Muscle layer of colon (tissue), 2 donors: ENCODE results near the gene DFFB.
"Not testable (repeated sequence)": the region's sequence is repeated elsewhere in the genome, so short reads cannot be mapped to it uniquely, and the experiment has no call there.

Experiments used
- H3K27ac ChIP-seq: one replicate; pipeline ENCODE4 v1.7.0; 2013; ENCODE audit warnings: low read depth, mild to moderate bottlenecking, low read length, moderate library complexity
- H3K27me3 ChIP-seq, 2 donors: one replicate each; pipeline ENCODE4 v1.7.0; 2013; ENCODE audit warnings: low read length in 2 of 2, mild to moderate bottlenecking in 2 of 2; ENCODE audit not compliant: insufficient read depth in 2 of 2, control insufficient read depth in 1 of 2
- H3K36me3 ChIP-seq: one replicate; pipeline ENCODE4 v1.7.0; 2013; ENCODE audit warnings: mild to moderate bottlenecking, low read length; ENCODE audit not compliant: insufficient read depth
- H3K4me1 ChIP-seq: one replicate; pipeline ENCODE4 v1.7.0; 2013; ENCODE audit warnings: mild to moderate bottlenecking, low read length; ENCODE audit not compliant: insufficient read depth
- H3K4me3 ChIP-seq, 2 donors: one replicate each; pipeline ENCODE4 v1.7.0; 2013; ENCODE audit warnings: low read length in 2 of 2, low read depth in 1 of 2, mild to moderate bottlenecking in 1 of 2, moderate library complexity in 1 of 2
- H3K9ac ChIP-seq: one replicate; pipeline ENCODE4 v1.7.0; 2013; ENCODE audit warnings: low read length
- H3K9me3 ChIP-seq: one replicate; pipeline ENCODE4 v1.7.0; 2013; ENCODE audit warnings: mild to moderate bottlenecking, low read length
- donor health status: abdominal sarcoma.
- donor health status: Adenocarcinoma of cecum.

Gene DFFB, protein sequence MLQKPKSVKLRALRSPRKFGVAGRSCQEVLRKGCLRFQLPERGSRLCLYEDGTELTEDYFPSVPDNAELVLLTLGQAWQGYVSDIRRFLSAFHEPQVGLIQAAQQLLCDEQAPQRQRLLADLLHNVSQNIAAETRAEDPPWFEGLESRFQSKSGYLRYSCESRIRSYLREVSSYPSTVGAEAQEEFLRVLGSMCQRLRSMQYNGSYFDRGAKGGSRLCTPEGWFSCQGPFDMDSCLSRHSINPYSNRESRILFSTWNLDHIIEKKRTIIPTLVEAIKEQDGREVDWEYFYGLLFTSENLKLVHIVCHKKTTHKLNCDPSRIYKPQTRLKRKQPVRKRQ

DNA sequence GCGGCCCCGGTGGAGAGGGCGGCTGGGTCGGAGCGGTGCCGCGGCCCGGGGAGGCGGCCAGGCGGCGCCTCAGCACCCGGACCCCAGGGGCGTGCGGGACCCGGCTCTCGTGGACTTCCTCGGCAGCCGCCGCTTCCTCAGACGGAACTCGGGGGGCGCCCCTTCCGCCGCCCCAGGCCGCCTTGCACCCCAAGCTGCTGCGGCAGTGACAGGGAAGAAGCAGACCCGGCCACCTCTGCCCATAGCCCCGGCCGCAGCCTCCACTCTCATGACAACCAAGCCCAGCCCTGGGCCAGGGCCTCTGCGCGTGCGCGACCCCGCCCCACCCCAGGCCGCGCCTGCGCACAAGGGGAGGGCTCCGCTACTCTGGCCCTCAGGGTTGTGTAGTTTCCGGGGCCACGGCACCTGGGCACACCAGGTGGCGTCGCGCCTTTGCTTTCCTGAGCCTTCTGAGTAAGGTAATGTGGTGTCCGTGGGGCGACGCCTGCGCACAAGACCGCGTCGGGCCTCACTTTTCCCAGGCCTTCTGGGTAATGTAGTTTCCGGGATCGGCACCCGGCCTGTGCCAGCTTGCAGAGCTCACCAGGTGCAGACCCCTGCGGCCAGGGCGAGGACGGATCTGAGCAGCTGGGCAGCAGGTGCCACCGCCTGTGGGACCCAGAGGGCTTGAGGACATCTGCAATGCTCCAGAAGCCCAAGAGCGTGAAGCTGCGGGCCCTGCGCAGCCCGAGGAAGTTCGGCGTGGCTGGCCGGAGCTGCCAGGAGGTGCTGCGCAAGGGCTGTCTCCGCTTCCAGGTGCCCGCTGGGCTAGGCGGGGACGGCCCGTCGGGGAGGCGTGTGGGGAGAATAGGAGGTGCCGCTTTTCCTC, at the start of gene DFFB, which contains the start of gene CEP104:
DFFB (plus strand) TSS at position 554 of the 868 bp plus-strand sequence; CDS start at position 682, 128 bp downstream.
CEP104 (minus strand) TSS at position 289 of the 868 bp plus-strand sequence. CDS start 4,804 bp downstream, outside the sequence.
- Histone ChIP-seq H3K9me3 (no peaks in the 10 kb centered on the region), H3K4me1 (peaks cover 13% of the 10 kb centered on the region), H3K27ac (peak within 1 kb of the TSS; percentile 59), H3K36me3 (no peaks in the 10 kb centered on the region), H3K4me3 (peak within 1 kb of the TSS; percentile 63 to 91), H3K27me3 (no peaks in the 10 kb centered on the region), H3K9ac (peak within 1 kb of the TSS; percentile 59)

DNA sequence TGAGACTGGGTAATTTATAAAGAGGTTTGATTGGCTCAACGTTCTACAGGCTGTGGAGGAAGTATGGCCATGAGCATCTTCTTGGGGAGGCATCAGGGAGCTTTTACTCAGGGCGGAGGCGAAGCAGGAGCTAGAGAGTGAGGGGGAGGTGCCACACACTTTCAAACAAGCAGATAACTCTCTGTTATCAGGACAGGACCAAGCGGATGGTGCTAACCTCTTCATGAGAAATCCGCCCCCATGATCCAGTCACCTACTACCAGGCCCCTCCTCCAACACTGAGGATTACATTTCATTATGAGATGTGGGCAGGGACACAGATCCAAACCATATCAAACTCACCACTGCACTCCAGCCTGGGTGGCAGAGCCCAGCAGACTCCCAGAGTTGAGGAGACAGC, 49.5 kb upstream of the DFFB start:
- H3K4me1 ChIP-seq: no peaks in the 10 kb centered on the region
- H3K4me3 ChIP-seq: no peak overlapping the region
- no peak overlapping the region for H3K9ac ChIP-seq
- H3K27ac ChIP-seq: no peak overlapping the region
- no peaks in the 10 kb centered on the region for H3K9me3 ChIP-seq
- no peaks in the 10 kb centered on the region for H3K36me3 ChIP-seq
- no peaks in the 10 kb centered on the region for H3K27me3 ChIP-seq

DNA sequence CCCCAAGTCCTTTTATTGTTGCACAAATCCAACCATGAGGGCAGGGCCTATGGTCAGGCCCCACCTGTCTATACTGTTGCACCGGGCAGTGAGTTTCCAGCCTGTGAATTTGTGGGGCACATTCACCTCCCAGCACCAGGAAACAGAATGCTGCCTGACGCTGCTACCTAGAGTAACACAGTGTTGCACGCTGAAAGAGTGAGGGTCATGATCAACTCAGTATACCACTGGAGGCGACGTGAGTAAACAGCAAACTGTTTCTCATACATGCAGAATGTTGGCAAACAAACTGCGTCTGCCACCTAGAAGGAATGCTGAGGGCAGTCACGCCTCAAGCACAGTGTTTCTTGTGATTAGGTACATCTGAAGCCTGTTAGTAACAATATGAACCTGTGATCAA, 47.6 kb upstream of the DFFB start:
- Histone ChIP-seq H3K36me3 (peaks cover 7% of the 10 kb centered on the region), H3K4me3 (no peak overlapping the region), H3K27me3 (no peaks in the 10 kb centered on the region), H3K9ac (no peak overlapping the region), H3K4me1 (no peaks in the 10 kb centered on the region), H3K9me3 (no peaks in the 10 kb centered on the region), H3K27ac (no peak overlapping the region)

DNA sequence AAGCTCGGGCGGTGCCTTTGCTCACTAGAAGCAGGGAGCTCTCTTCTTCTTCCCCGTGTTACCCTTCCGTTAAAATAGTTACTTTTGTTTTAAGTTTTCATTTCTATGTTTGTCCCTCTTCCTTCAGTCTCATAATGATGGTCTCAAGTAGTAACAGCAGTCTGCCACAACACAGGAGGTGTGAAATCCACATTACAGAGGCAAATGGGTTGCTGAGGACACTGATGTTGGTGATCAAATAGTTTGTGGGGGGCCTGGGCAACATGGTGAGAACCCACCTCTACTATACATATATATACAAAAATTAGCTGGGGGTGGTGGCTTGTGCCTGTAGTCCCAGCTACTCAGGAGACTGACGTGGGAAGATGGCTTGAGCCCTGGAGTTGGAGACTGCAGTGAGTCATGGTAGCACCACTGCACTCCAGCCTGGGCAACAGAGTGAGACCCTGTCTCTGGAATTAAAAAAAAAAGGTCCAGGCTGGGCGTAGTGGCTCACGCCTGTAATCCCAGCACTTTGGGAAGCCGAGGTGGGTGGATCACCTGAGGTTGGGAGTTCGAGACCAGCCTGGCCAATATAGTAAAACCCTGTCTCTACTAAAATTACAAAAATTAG, 47.0 kb upstream of the DFFB start:
- not testable (repeated sequence) for H3K9ac ChIP-seq, H3K9me3 ChIP-seq, H3K27me3 ChIP-seq, H3K4me3 ChIP-seq, H3K4me1 ChIP-seq, H3K27ac ChIP-seq
- H3K36me3 ChIP-seq: peaks cover 12% of the 10 kb centered on the region

DNA sequence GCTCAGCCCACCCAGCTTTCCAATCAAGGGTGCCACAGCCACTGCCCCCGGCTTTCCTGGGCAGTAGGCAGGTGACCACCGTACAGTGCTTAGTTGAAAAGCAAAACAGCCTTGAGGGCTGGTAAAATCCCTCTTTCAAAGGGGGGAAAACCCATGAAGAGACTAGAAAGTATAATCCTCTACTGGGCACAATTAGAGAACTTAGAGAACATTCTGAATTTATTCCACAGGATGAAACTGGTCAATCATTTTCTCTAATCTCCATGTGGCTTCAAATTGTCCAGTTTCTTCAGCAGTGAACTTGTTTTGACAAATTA, 45.7 kb upstream of the DFFB start:
- no peaks in the 10 kb centered on the region for H3K4me1 ChIP-seq
- H3K27ac ChIP-seq: no peak overlapping the region
- H3K9me3 ChIP-seq: no peaks in the 10 kb centered on the region
- H3K36me3 ChIP-seq: peaks cover 20% of the 10 kb centered on the region
- no peak overlapping the region for H3K4me3 ChIP-seq
- no peaks in the 10 kb centered on the region for H3K27me3 ChIP-seq
- H3K9ac ChIP-seq: no peak overlapping the region

DNA sequence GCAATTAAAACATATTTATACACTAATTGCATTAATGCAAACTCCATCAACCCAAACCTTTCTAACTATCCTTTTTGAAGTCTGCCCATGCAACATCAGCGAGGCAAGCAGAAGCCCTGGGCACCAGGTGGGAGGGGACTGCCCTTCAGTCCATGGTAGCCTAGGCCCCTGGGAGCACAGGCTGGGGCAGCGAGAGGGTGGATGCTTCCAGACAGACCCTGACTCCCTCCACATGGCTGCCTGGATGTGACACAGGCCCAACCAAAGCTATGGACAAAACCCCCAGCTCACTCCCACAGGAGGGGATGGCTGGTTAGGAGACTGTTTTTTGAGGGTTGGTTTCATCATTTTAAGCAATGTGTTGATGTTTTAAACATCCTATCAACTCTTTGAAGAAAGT, 43.2 kb upstream of the DFFB start:
- H3K9ac ChIP-seq: no peak overlapping the region

DNA sequence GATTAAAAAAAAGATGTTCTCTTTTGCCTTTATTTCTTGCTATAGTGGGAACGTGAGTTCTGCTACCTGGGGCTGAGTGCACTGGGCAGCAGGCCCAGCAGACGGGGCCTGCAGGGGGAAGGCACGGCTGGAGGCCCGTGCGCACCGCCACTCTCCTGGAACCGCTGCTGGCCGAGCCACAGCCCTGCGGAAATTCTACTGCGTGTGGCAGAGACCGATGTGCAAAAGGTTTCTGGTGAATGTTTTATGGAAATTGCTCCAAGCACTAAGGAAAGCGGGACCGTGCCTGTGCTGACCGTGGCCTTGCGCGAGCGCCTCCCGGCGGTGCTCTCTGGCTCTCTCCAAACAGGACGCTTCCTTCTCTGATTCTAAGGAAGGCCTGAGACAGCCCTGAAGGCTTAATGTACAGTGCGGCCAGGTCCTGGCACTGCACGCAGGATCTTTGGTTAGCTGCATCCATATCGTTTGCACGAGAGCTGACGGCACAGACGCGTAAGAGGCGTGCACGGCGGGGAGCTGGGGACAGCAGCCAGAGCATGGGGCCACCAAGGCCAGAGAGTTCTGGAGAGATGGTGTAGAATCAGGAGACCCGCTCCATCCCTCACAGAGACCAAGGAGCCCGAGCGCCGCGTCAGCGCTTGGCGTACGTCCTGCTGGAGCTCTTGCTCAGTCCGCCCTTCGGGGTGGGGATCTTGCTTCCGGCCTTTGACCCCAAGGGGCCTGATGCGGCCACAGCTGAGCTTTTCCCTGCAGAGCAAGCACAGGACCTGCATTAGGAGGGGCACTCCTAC, 42.3 kb upstream of the DFFB start:
- Histone ChIP-seq H3K36me3 (peaks cover 20% of the 10 kb centered on the region), H3K27me3 (no peaks in the 10 kb centered on the region), H3K9me3 (no peaks in the 10 kb centered on the region), H3K4me3 (no peak overlapping the region), H3K27ac (no peak overlapping the region), H3K4me1 (no peaks in the 10 kb centered on the region), H3K9ac (no peak overlapping the region)

More for the DNA sequence above, 43.2 kb upstream of the DFFB start:
- Histone ChIP-seq H3K9me3 (no peaks in the 10 kb centered on the region), H3K4me3 (no peak overlapping the region), H3K36me3 (peaks cover 20% of the 10 kb centered on the region), H3K27me3 (no peaks in the 10 kb centered on the region), H3K27ac (no peak overlapping the region), H3K4me1 (no peaks in the 10 kb centered on the region)

DNA sequence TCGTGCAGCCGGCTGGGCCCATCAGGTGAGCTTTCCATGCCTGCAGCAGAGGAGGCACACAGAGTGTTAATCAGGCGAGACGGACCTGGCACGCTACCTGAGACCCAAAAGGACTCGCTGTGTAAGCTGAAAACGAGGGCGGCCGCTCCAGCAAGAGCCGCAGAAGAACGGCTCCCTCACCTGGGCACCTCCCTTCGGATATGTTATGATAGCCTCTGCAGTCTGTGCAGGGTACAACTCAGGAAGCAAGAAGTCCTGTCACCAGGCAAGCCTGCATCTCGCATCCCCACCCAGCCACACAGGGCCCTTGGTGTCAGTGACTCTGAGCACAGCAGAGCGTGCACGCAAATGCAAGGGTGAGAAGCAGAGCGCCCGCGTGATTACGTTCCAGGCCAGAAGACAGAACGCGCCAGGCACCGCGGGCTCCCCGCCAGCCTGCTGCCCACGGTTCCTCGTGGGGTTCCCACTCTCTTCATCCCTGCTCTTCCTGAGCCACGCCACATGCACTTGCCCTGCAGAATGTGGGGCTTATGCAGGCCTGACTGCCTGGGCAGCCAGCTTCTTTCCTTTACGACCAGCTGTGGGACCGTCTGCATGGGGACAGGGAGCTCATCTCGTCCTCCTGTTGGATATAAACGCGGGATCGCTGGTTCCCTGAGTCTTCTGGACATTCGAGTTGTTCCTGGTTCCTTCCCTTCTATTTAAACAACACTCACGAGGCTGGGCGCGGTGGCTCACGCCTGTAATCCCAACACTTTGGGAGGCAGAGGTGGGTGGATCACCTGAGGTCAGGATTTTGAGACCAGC, 40.7 kb upstream of the DFFB start:
- H3K4me1 ChIP-seq: no peaks in the 10 kb centered on the region
- H3K27me3 ChIP-seq: no peaks in the 10 kb centered on the region
- H3K4me3 ChIP-seq: no peak overlapping the region
- peaks cover 30% of the 10 kb centered on the region for H3K36me3 ChIP-seq
- no peaks in the 10 kb centered on the region for H3K9me3 ChIP-seq
- no peak overlapping the region for H3K27ac ChIP-seq
- no peak overlapping the region for H3K9ac ChIP-seq

DNA sequence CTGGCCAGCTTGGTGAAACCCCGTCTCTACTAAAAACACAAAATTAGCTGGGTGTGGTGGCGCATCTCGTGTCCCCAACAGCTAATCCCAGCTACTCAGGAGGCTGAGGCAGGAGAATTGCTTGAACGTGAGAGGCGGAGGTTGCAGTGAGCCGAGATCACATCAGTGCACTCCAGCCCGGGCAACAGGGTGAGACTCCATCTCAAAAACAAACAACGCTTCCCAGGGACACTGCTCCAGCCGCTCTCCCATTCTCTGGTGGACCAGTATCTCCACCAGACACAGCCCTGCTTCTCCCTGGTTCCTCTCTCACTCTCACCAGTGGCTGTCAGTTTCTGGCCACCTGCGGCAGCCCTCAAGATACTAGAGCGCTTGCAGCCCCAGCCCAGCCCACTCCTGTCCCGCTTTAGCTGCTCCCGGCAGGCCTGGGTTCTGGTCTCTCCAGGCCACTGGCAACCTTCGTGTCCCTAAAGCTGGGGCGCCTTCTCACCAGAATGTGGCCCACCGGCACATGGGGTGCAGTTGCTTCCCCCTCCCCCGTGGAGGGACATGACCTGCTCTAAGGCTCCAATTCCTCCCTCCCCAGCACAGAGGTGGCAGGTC, 40.0 kb upstream of the DFFB start:
- H3K36me3 ChIP-seq: peaks cover 37% of the 10 kb centered on the region
- H3K9me3 ChIP-seq: no peaks in the 10 kb centered on the region
- H3K9ac ChIP-seq: no peak overlapping the region
- H3K27me3 ChIP-seq: no peaks in the 10 kb centered on the region
- no peak overlapping the region for H3K4me3 ChIP-seq
- no peaks in the 10 kb centered on the region for H3K4me1 ChIP-seq
- H3K27ac ChIP-seq: no peak overlapping the region

DNA sequence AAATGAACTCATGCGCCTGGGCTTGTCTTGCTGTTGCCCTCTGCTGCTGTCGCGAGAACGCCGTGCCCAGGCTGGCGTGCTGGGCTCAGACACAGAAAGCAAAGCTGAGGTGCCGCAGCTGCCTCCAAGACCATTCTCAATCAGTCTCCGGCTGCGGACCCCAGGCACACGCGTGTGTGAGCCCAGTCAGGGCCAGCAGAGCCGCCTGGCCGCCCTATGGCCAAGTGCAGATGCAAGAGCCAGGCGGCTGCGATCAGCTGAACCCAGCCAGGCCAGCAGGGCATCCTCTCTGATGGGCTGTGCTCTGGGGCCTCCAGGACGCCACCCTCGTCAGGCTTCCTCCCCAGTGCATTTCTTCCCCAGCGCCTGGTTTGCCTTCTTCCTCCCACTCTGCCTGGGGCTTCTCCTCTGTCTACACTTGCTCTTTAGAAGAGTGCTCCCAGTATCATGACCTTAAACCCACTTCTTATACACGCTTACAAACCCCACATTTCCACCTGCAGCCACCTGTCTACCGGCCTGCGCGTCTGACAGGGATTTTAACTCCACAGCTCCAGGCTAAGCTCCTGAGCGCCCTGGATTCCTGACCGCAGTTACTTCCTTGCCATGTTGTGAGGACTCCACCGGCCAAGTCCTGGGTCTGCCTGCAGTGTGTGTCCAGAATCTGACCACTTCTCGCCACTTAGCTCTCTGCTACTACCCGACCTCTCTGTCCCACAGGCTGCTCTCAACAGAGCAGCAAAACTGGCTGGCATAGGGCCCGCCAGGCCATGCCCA, 39.3 kb upstream of the DFFB start:
- Histone ChIP-seq H3K4me1 (no peaks in the 10 kb centered on the region), H3K4me3 (no peak overlapping the region), H3K9me3 (no peaks in the 10 kb centered on the region), H3K36me3 (peaks cover 45% of the 10 kb centered on the region), H3K27me3 (no peaks in the 10 kb centered on the region), H3K27ac (no peak overlapping the region), H3K9ac (no peak overlapping the region)
